Transverse colon (tissue), 4 donors: ENCODE results near the gene LGALS12. TPM values are rescaled to one million over a fixed set of nuclear protein-coding genes. Genes with fewer than 3 reads are reported as not detected.
A peak's percentile ranks its signal among the peaks of the same experiment; 100 is the strongest.
"Not testable (repeated sequence)": the region's sequence is repeated elsewhere in the genome, so short reads cannot be mapped to it uniquely, and the experiment has no call there.

Experiments used
- DNase-seq: peaks from one replicate; pipeline ENCODE4 v3.0.0-alpha.2; 2019
- H3K27ac ChIP-seq, 4 donors: fragments of 200-600 bp; sonication (generic); 2 replicates each; pipeline ENCODE4 v1.5.1; 2016 to 2018; ENCODE audit warnings: inconsistent platforms in 4 of 4
- H3K27me3 ChIP-seq: fragments of 200-600 bp; sonication (generic); 2 replicates; pipeline ENCODE4 v1.5.1; 2017; ENCODE audit warnings: inconsistent platforms
- H3K36me3 ChIP-seq, 4 donors: fragments of 200-600 bp; sonication (generic); 2 replicates each; pipeline ENCODE4 v1.5.1; 2017 to 2019; ENCODE audit warnings: inconsistent platforms in 4 of 4
- H3K4me1 ChIP-seq, 4 donors: fragments of 200-600 bp; sonication (generic); 2 replicates each; pipeline ENCODE4 v1.5.1; 2017 to 2020; ENCODE audit warnings: inconsistent platforms in 4 of 4
- H3K4me3 ChIP-seq, 4 donors: fragments of 200-600 bp; sonication (generic); 1 replicate in 1 of 4; 2 replicates in 3 of 4; pipeline versions ENCODE4 v1.5.1 to v1.6.1; 2017 to 2019; ENCODE audit warnings: inconsistent platforms in 4 of 4
- H3K9me3 ChIP-seq, 2 donors: fragments of 200-600 bp; sonication (generic); 2 replicates each; pipeline ENCODE4 v1.5.1; 2017 to 2019; ENCODE audit warnings: inconsistent platforms in 2 of 2
- EP300 ChIP-seq: sonication (generic); formaldehyde crosslinking; IDR thresholded peaks from one replicate; pipeline ENCODE4 v1.6.1; 2017; ENCODE audit warnings: antibody characterized with exemption, low read depth
- POLR2A ChIP-seq: fragments of 450-650 bp; IDR thresholded peaks from one replicate; pipeline ENCODE4 v1.6.1; 2016; ENCODE audit warnings: antibody characterized with exemption, mild to moderate bottlenecking, moderate library complexity
- POLR2AphosphoS5 ChIP-seq, 3 donors: sonication (generic); formaldehyde crosslinking; IDR thresholded peaks; one replicate each; pipeline ENCODE4 v1.6.1; 2016; ENCODE audit warnings: antibody characterized with exemption in 3 of 3
- WGBS, 2 donors: methylation state at CpG; one replicate each; pipeline ENCODE4 v1.1.5; 2018; ENCODE audit warnings: low coverage in 1 of 2; 5-methylcytosine and 5-hydroxymethylcytosine counted together
- in situ Hi-C, 4 donors: fragments of 200-750 bp; cut with MboI; loops; one replicate each; pipeline versions ENCODE4 v1.15.0 to v1.15.1; 2017; ENCODE audit warnings: low sequenced_read_pairs in 3 of 4, low pct_ligation_motif_present in 1 of 4, low pct_unique_long_range_greater_than_20kb in 1 of 4
- intact Hi-C: fragments of 100-400 bp; cut with DNase I; formaldehyde crosslinking; loops from one replicate; pipeline ENCODE4 v1.15.1; 2023; ENCODE audit warnings: low total_unique reads
- total RNA-seq, 4 donors: library from RNA; depleted of rRNA; stranded (reverse); fragments of >200 nt; gene quantifications; one replicate each; pipeline ENCODE4 v1.1.0, GENCODE V29; 2016
- TF ChIP-seq, protein P1 (sequence below), 5 experiments: fragments of 200-600 bp in 3 of 5; fragments of 450-650 bp in 2 of 5; sonication (generic) in 3 of 5; IDR thresholded peaks; 1 replicate in 2 of 5; 2 replicates in 3 of 5; pipeline ENCODE4 v1.5.1; 2016 to 2017; ENCODE audit warnings: antibody characterized with exemption in 5 of 5, inconsistent platforms in 3 of 5, mild to moderate bottlenecking in 2 of 5, moderate library complexity in 1 of 5

Gene LGALS12
- total RNA-seq, 4 donors from 2014 or later = 0.64 TPM; not detected in 3

- no peaks in the 10 kb centered on the region for H3K36me3 ChIP-seq
- no peak for DNase-seq
- peaks cover 20 to 54% (median 27%) of the 10 kb centered on the region in 4 donors for H3K4me1 ChIP-seq
- no peaks in the 10 kb centered on the region for H3K9me3 ChIP-seq
- intact Hi-C loops (no loop called here), in situ Hi-C loops (no loop called here)
- TF ChIP-seq POLR2A (no peak), EP300 (no peak), POLR2AphosphoS5 (IDR thresholded peaks at IDR 0.05) (no peak)
- TF ChIP-seq, protein P1, sequence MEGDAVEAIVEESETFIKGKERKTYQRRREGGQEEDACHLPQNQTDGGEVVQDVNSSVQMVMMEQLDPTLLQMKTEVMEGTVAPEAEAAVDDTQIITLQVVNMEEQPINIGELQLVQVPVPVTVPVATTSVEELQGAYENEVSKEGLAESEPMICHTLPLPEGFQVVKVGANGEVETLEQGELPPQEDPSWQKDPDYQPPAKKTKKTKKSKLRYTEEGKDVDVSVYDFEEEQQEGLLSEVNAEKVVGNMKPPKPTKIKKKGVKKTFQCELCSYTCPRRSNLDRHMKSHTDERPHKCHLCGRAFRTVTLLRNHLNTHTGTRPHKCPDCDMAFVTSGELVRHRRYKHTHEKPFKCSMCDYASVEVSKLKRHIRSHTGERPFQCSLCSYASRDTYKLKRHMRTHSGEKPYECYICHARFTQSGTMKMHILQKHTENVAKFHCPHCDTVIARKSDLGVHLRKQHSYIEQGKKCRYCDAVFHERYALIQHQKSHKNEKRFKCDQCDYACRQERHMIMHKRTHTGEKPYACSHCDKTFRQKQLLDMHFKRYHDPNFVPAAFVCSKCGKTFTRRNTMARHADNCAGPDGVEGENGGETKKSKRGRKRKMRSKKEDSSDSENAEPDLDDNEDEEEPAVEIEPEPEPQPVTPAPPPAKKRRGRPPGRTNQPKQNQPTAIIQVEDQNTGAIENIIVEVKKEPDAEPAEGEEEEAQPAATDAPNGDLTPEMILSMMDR (IDR thresholded peaks at IDR 0.05) = no peak
- H3K4me3 ChIP-seq = no peak overlapping the region
- no peaks in the 10 kb centered on the region for H3K27me3 ChIP-seq
- WGBS, 2 donors = 69 to 92% methylated on average over 2 to 5 of the region's 5 CpGs
- peak overlapping the region; percentile 83 to 90 (median 86) for H3K27ac ChIP-seq
Observed at GRCh38 chr11:63534895-63535461, 29.1 kb downstream of the LGALS12 start.

DNA sequence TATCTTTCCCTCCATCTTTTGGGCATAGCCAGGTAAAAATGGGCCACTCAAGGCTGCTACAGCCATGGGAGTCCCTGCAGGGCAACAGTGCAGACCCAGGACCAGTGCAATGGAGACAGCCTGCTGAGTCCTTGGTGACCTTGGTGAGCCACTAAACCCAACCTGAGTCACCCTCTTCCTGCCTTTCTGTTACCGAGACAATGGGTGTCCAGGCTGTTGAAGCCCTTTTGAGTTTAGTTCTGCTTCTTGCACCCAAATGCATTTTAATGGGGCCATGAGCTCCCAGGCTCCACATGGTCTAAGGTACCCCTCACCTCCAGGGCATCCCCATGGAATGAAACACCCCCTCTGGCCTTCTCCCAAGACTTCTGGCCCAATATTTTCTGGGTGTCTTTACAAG, 29.9 kb downstream of the LGALS12 start:
- Histone ChIP-seq H3K27ac (peak overlapping the region; percentile 83 to 90 (median 86)), H3K36me3 (no peaks in the 10 kb centered on the region), H3K4me1 (peaks cover 20 to 54% (median 27%) of the 10 kb centered on the region in 4 donors), H3K27me3 (no peaks in the 10 kb centered on the region), H3K9me3 (no peaks in the 10 kb centered on the region), H3K4me3 (no peak overlapping the region)
- in situ Hi-C loops = no loop called here
- TF ChIP-seq POLR2A (no peak), EP300 (no peak), POLR2AphosphoS5 (IDR thresholded peaks at IDR 0.05) (no peak)
- TF ChIP-seq, protein P1 (IDR thresholded peaks at IDR 0.05) = no peak
- intact Hi-C loops = no loop called here
- no peak for DNase-seq
- 60 to 80% methylated on average over 1 of the region's 1 CpG for WGBS, 2 donors

DNA sequence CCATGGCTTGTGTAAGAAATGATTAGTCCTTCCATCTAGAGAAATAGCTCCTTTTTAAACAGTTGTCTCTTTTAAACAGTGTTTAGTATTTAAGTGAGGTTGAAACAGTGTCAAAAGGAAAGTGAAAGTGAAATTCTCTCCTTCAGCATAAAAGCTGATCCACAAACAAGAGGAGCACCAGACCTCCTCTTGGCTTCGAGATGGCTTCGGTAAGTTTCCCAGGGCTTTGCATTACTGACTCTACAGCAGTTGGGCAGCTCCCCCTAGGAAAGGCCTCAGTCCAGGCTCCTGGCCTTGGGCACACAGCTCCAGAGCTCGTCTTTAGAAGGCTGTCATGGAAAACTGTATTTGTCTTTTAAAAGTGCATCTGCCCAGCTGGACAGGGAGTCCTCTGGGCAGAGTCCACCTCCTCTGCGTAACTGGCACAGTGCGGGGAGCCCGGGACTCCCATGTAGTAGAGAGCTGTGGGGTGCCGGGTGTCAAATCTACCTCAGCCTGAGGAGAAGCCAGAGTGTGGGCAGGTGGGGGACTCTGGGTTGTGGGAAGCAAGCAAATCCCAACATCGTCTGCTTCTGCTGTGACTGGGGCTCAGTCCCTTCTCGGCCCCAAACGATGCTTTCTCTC, 30.9 kb downstream of the LGALS12 start, which contains the start of gene PLAAT4:
Gene PLAAT4, plus strand, starts transcription at position 140 of the 624 bp plus-strand sequence. Its CDS starts 61 bp downstream, at position 201.
- WGBS, 2 donors = 20% methylated on average over 10 of the region's 10 CpGs; no CpG with 5 or more reads in 1 of the 2 donors
- Histone ChIP-seq H3K9me3 (no peaks in the 10 kb centered on the region), H3K27me3 (no peaks in the 10 kb centered on the region), H3K27ac (peak within 1 kb of the TSS; percentile 83 to 90 (median 86)), H3K36me3 (no peaks in the 10 kb centered on the region), H3K4me3 (peak within 1 kb of the TSS; percentile 16 to 58 (median 32)), H3K4me1 (peaks cover 20 to 50% (median 27%) of the 10 kb centered on the region in 4 donors)
- intact Hi-C loops = no loop called here
- TF ChIP-seq, protein P1 (IDR thresholded peaks at IDR 0.05) = no peak
- TF ChIP-seq POLR2A (peak; percentile 36), POLR2AphosphoS5 (IDR thresholded peaks at IDR 0.05) (peak in 2 of 3 donors; percentile 55 to 74)
- in situ Hi-C loops = no loop called here
- peak; percentile 41 for DNase-seq

- TF ChIP-seq EP300 (no peak), POLR2AphosphoS5 (IDR thresholded peaks at IDR 0.05) (peak in 2 of 3 donors; percentile 28 to 51)
- Histone ChIP-seq H3K4me3 (peak overlapping the region; percentile 16 to 58 (median 32)), H3K9me3 (no peaks in the 10 kb centered on the region), H3K4me1 (peaks cover 20 to 50% (median 27%) of the 10 kb centered on the region in 4 donors), H3K27ac (peak overlapping the region; percentile 83 to 90 (median 86)), H3K27me3 (no peaks in the 10 kb centered on the region), H3K36me3 (no peaks in the 10 kb centered on the region)
- intact Hi-C loops = no loop called here
- in situ Hi-C loops = no loop called here
- 46% methylated on average over 8 of the region's 8 CpGs; no CpG with 5 or more reads in 1 of the 2 donors for WGBS, 2 donors
- peak; percentile 44 for DNase-seq
Observed at GRCh38 chr11:63537293-63538101, 31.6 kb downstream of the LGALS12 start.

GRCh38 chr11:63542506-63542905, 36.6 kb downstream of the LGALS12 start:
- 59 to 76% methylated on average over 2 of the region's 2 CpGs for WGBS, 2 donors
- in situ Hi-C loops, H3K9me3 ChIP-seq, intact Hi-C loops, H3K4me3 ChIP-seq, H3K27ac ChIP-seq, H3K36me3 ChIP-seq, H3K27me3 ChIP-seq, DNase-seq: not testable (repeated sequence)
- peaks cover 8 to 18% (median 11%) of the 10 kb centered on the region in 4 donors for H3K4me1 ChIP-seq
